ENCODE measurements around the gene CLCN2.

The CLCN2 gene

GRCh38 chr3:184320104-184320445 is 41.3 kb downstream of the CLCN2 start:
- Histone ChIP-seq H3K36me3 (peaks cover 48 to 71% (median 56%) of the 10 kb centered on the region in 3 donors), H3K4me1 (peaks cover 9 to 68% (median 51%) of the 10 kb centered on the region in 4 donors), H3K27me3 (no peaks in the 10 kb centered on the region), H3K9me3 (no peaks in the 10 kb centered on the region), H3K4me3 (peak overlapping the region; percentile 19 to 46), H3K27ac (peak overlapping the region; percentile 86 to 97)
- DNase-seq, result peak; percentile 98 to 99
- intact Hi-C loops (cut with DNase I; ENCODE audit: low total_unique reads), result no loop called here
- TF ChIP-seq CTCF (IDR thresholded peaks at IDR 0.05), result no peak

GRCh38 chr3:184317201-184317600 is 44.2 kb downstream of the CLCN2 start:
- no peak for TF ChIP-seq CTCF (IDR thresholded peaks at IDR 0.05)
- H3K4me3 ChIP-seq, result peak overlapping the region; percentile 76 to 77
- no peak for DNase-seq
- peaks cover 19 to 42% (median 27%) of the 10 kb centered on the region in 3 donors for H3K36me3 ChIP-seq
- H3K4me1 ChIP-seq, result peaks cover 9 to 72% (median 54%) of the 10 kb centered on the region in 4 donors
- intact Hi-C loops (cut with DNase I; ENCODE audit: low total_unique reads), result no loop called here
- H3K27ac ChIP-seq, result peak overlapping the region; percentile 94 to 97
- H3K9me3 ChIP-seq, result no peaks in the 10 kb centered on the region
- H3K27me3 ChIP-seq, result no peaks in the 10 kb centered on the region

GRCh38 chr3:184316792-184317191 is 44.6 kb downstream of the CLCN2 start:
- no peak for TF ChIP-seq CTCF (IDR thresholded peaks at IDR 0.05)
- intact Hi-C loops (cut with DNase I; ENCODE audit: low total_unique reads), result no loop called here
- no peaks in the 10 kb centered on the region for H3K9me3 ChIP-seq
- DNase-seq, result no peak
- no peaks in the 10 kb centered on the region for H3K27me3 ChIP-seq
- peaks cover 9 to 68% (median 53%) of the 10 kb centered on the region in 4 donors for H3K4me1 ChIP-seq
- H3K36me3 ChIP-seq, result peaks cover 15 to 38% (median 23%) of the 10 kb centered on the region in 3 donors
- H3K27ac ChIP-seq, result peak overlapping the region; percentile 94 to 97
- H3K4me3 ChIP-seq, result peak overlapping the region; percentile 76 to 77

GRCh38 chr3:184315871-184316661 is 45.3 kb downstream of the CLCN2 start:
- TF ChIP-seq CTCF (IDR thresholded peaks at IDR 0.05), result no peak
- H3K4me1 ChIP-seq, result peaks cover 9 to 60% (median 52%) of the 10 kb centered on the region in 4 donors
- peak overlapping the region; percentile 76 to 77 for H3K4me3 ChIP-seq
- peak overlapping the region; percentile 94 to 97 for H3K27ac ChIP-seq
- no peaks in the 10 kb centered on the region for H3K27me3 ChIP-seq
- intact Hi-C loops (cut with DNase I; ENCODE audit: low total_unique reads), result loop anchor here (1.0 kb wide), 1 partner anchor 20 kb away; no protein-coding TSS in a partner anchor
- H3K36me3 ChIP-seq, result peaks cover 8 to 31% (median 16%) of the 10 kb centered on the region in 3 donors
- DNase-seq, result no peak
- no peaks in the 10 kb centered on the region for H3K9me3 ChIP-seq

- Histone ChIP-seq H3K27ac (peak overlapping the region; percentile 94 to 97), H3K4me1 (peaks cover 7 to 55% (median 48%) of the 10 kb centered on the region in 4 donors), H3K9me3 (no peaks in the 10 kb centered on the region), H3K27me3 (no peaks in the 10 kb centered on the region), H3K36me3 (peaks cover 2 to 25% (median 10%) of the 10 kb centered on the region in 3 donors), H3K4me3 (peak overlapping the region; percentile 76 to 77)
- intact Hi-C loops (cut with DNase I; ENCODE audit: low total_unique reads), result loop anchor here (1.0 kb wide), 1 partner anchor 21 kb away; no protein-coding TSS in a partner anchor
- no peak for DNase-seq
- TF ChIP-seq CTCF (IDR thresholded peaks at IDR 0.05), result no peak
Measured at GRCh38 chr3:184315543-184315867, 45.9 kb downstream of the CLCN2 start.
